PC-9 (cell line): ENCODE results near the gene METTL3.

Experiments used
- CTCF ChIP-seq: fragments of 200-600 bp; sonication (generic); conservative IDR thresholded peaks from 2 replicates; pipeline ENCODE4 v1.6.1; 2017; ENCODE audit warnings: mixed run types, antibody characterized with exemption, mild to moderate bottlenecking, moderate library complexity
- EZH2 ChIP-seq: fragments of 200-600 bp; sonication (generic); IDR thresholded peaks from 2 replicates; pipeline ENCODE4 v1.8.0; 2017; ENCODE audit warnings: antibody characterized with exemption, low read depth

GRCh38 chr14:21524575-21525490 lies 13.7 kb upstream of the METTL3 start:
- TF ChIP-seq CTCF (no peak), EZH2 (no peak)
